ENCODE results near the gene VCAN. TPM values are rescaled to one million over a fixed set of nuclear protein-coding genes. Genes with fewer than 3 reads are reported as not detected.

VCAN gene
- total RNA-seq, 1 donor, result 543 TPM

- no peak overlapping the region for H3K27ac ChIP-seq (ENCODE audit: low read depth, low read length)
- H3K27me3 ChIP-seq (ENCODE audit: insufficient read depth, low read length), result no peaks in the 10 kb centered on the region
- H2AFZ ChIP-seq (ENCODE audit: low read length), result no peak overlapping the region
- TF ChIP-seq CTCF (IDR thresholded peaks at IDR 0.05; ENCODE audit: extremely low read depth, low read depth, low read length), result no peak
- no peak overlapping the region for H3K4me2 ChIP-seq (ENCODE audit: insufficient read depth, low read length)
- no peaks in the 10 kb centered on the region for H3K79me2 ChIP-seq (ENCODE audit: insufficient read depth, low read length)
- H3K4me1 ChIP-seq (ENCODE audit: insufficient read depth, low read length), result no peaks in the 10 kb centered on the region
- H3K9me3 ChIP-seq (ENCODE audit: low read depth, low read length), result peaks cover 5% of the 10 kb centered on the region
- DNase-seq (ENCODE audit: insufficient read length, low spot score, missing footprints), result no peak
- no peaks in the 10 kb centered on the region for H3K36me3 ChIP-seq (ENCODE audit: insufficient read depth, low read length)
- no peaks in the 10 kb centered on the region for H4K20me1 ChIP-seq (ENCODE audit: insufficient read depth, low read length)
- no peak overlapping the region for H3K4me3 ChIP-seq (ENCODE audit: insufficient read depth, low read length)
These were observed 21.2 kb upstream of the VCAN start for GRCh38 chr5:83450183-83450966.

GRCh38 chr5:83450967-83451248, 20.6 kb upstream of the VCAN start:
- Histone ChIP-seq H3K4me3 (ENCODE audit: insufficient read depth, low read length) (no peak overlapping the region), H3K9me3 (ENCODE audit: low read depth, low read length) (peaks cover 5% of the 10 kb centered on the region), H2AFZ (ENCODE audit: low read length) (no peak overlapping the region), H3K27me3 (ENCODE audit: insufficient read depth, low read length) (no peaks in the 10 kb centered on the region), H3K36me3 (ENCODE audit: insufficient read depth, low read length) (no peaks in the 10 kb centered on the region), H4K20me1 (ENCODE audit: insufficient read depth, low read length) (no peaks in the 10 kb centered on the region), H3K27ac (ENCODE audit: low read depth, low read length) (no peak overlapping the region), H3K4me1 (ENCODE audit: insufficient read depth, low read length) (no peaks in the 10 kb centered on the region), H3K4me2 (ENCODE audit: insufficient read depth, low read length) (no peak overlapping the region), H3K79me2 (ENCODE audit: insufficient read depth, low read length) (no peaks in the 10 kb centered on the region)
- no peak for TF ChIP-seq CTCF (IDR thresholded peaks at IDR 0.05; ENCODE audit: extremely low read depth, low read depth, low read length)
- no peak for DNase-seq (ENCODE audit: insufficient read length, low spot score, missing footprints)

GRCh38 chr5:83451955-83452354, 19.6 kb upstream of the VCAN start:
- no peaks in the 10 kb centered on the region for H3K27me3 ChIP-seq (ENCODE audit: insufficient read depth, low read length)
- no peak for DNase-seq (ENCODE audit: insufficient read length, low spot score, missing footprints)
- H3K9me3 ChIP-seq (ENCODE audit: low read depth, low read length), result peaks cover 5% of the 10 kb centered on the region
- no peaks in the 10 kb centered on the region for H3K4me1 ChIP-seq (ENCODE audit: insufficient read depth, low read length)
- no peak overlapping the region for H3K4me3 ChIP-seq (ENCODE audit: insufficient read depth, low read length)
- H3K36me3 ChIP-seq (ENCODE audit: insufficient read depth, low read length), result no peaks in the 10 kb centered on the region
- no peaks in the 10 kb centered on the region for H4K20me1 ChIP-seq (ENCODE audit: insufficient read depth, low read length)
- H3K4me2 ChIP-seq (ENCODE audit: insufficient read depth, low read length), result no peak overlapping the region
- H3K79me2 ChIP-seq (ENCODE audit: insufficient read depth, low read length), result no peaks in the 10 kb centered on the region
- H2AFZ ChIP-seq (ENCODE audit: low read length), result no peak overlapping the region
- no peak for TF ChIP-seq CTCF (IDR thresholded peaks at IDR 0.05; ENCODE audit: extremely low read depth, low read depth, low read length)
- no peak overlapping the region for H3K27ac ChIP-seq (ENCODE audit: low read depth, low read length)

GRCh38 chr5:83453937-83454336, 17.6 kb upstream of the VCAN start:
- Histone ChIP-seq H2AFZ (ENCODE audit: low read length) (no peak overlapping the region), H3K27me3 (ENCODE audit: insufficient read depth, low read length) (no peaks in the 10 kb centered on the region), H3K79me2 (ENCODE audit: insufficient read depth, low read length) (no peaks in the 10 kb centered on the region), H3K4me1 (ENCODE audit: insufficient read depth, low read length) (no peaks in the 10 kb centered on the region), H3K27ac (ENCODE audit: low read depth, low read length) (no peak overlapping the region), H3K4me2 (ENCODE audit: insufficient read depth, low read length) (no peak overlapping the region), H4K20me1 (ENCODE audit: insufficient read depth, low read length) (no peaks in the 10 kb centered on the region), H3K36me3 (ENCODE audit: insufficient read depth, low read length) (no peaks in the 10 kb centered on the region), H3K9me3 (ENCODE audit: low read depth, low read length) (peaks cover 5% of the 10 kb centered on the region), H3K4me3 (ENCODE audit: insufficient read depth, low read length) (no peak overlapping the region)
- no peak for DNase-seq (ENCODE audit: insufficient read length, low spot score, missing footprints)
- no peak for TF ChIP-seq CTCF (IDR thresholded peaks at IDR 0.05; ENCODE audit: extremely low read depth, low read depth, low read length)

Measured in osteoblast (primary cell).